Panc1 (cell line): Measurements from ENCODE around the gene CSTF1. TPM values are rescaled to one million over a fixed set of nuclear protein-coding genes. Genes with fewer than 3 reads are reported as not detected.

Experiments
- ATAC-seq: fragments of 200-7000 bp; cut with Tn5 transposase; 2 replicates; pipeline ENCODE4 v1.9.1; 2020; ENCODE audit warnings: mild to moderate bottlenecking, moderate library complexity
- BruUV-seq: library from RNA; stranded (reverse); fragments of 400-500 nt; replicated peaks from 2 replicates; lab custom pipeline; 2021; lab: Mats Ljungman, UMichigan
- CTCF ChIA-PET: fragments of 300-600 bp; sonication (Branson Sonifier 250); formaldehyde crosslinking; loops from one replicate; lab custom pipeline; 2022; ENCODE audit warnings: antibody characterized with exemption; lab: Charles Lee
- POLR2A ChIA-PET: fragments of 300-600 bp; sonication (Branson Sonifier 250); formaldehyde crosslinking; loops from one replicate; lab custom pipeline; 2022; ENCODE audit warnings: antibody characterized with exemption; lab: Charles Lee
- DNase-seq: peaks from one replicate; pipeline ENCODE4 v3.0.0-alpha.2; 2010; ENCODE audit warnings: low read depth, low spot score
- H3K27ac ChIP-seq: 2 replicates; pipeline ENCODE4 v1.5.1; 2011; ENCODE audit warnings: mild to moderate bottlenecking, low read length, inconsistent platforms
- H3K27me3 ChIP-seq: fragments of 200-500 bp; sonication (Bioruptor generic); 2 replicates; pipeline ENCODE4 v1.6.0; 2014; ENCODE audit warnings: low read length, inconsistent platforms; ENCODE audit not compliant: control insufficient read depth, insufficient read depth
- H3K36me3 ChIP-seq: fragments of 200-500 bp; sonication (Bioruptor generic); 2 replicates; pipeline ENCODE4 v1.5.1; 2014; ENCODE audit warnings: inconsistent platforms, mild to moderate bottlenecking, low read length, moderate library complexity; ENCODE audit not compliant: control insufficient read depth, insufficient read depth
- H3K4me1 ChIP-seq: 2 replicates; pipeline ENCODE4 v1.5.1; 2011; ENCODE audit warnings: inconsistent platforms, mild to moderate bottlenecking, low read length, moderate library complexity; ENCODE audit not compliant: control insufficient read depth, insufficient read depth
- H3K4me3 ChIP-seq, 2 experiments: 2 replicates each; pipeline ENCODE4 v1.5.1; 2011 to 2012; ENCODE audit warnings: low read depth in 2 of 2, low read length in 2 of 2, mild to moderate bottlenecking in 2 of 2, inconsistent platforms in 1 of 2, moderate library complexity in 1 of 2
- H3K9me3 ChIP-seq: fragments of 200-500 bp; sonication (Bioruptor generic); 2 replicates; pipeline ENCODE4 v1.5.1; 2014; ENCODE audit warnings: low read depth, mild to moderate bottlenecking, inconsistent platforms, low read length, moderate library complexity; ENCODE audit not compliant: control insufficient read depth, insufficient read depth
- POLR2AphosphoS5 ChIP-seq: IDR thresholded peaks from 2 replicates; pipeline ENCODE4 v1.6.1; 2012; ENCODE audit warnings: mild to moderate bottlenecking, low read depth, low read length, moderate library complexity
- SIN3A ChIP-seq: IDR thresholded peaks from 2 replicates; pipeline ENCODE4 v1.6.1; 2012; ENCODE audit warnings: low read depth, mild to moderate bottlenecking, low read length, moderate library complexity, borderline replicate concordance; ENCODE audit not compliant: insufficient read depth
- TCF7L2 ChIP-seq: IDR thresholded peaks from 2 replicates; pipeline ENCODE4 v1.6.1; 2011; ENCODE audit warnings: mild to moderate bottlenecking, low read depth, low read length, inconsistent platforms
- in situ Hi-C: cut with HindIII; loops from 2 replicates; pipeline ENCODE4 v1.10.0; 2016; ENCODE audit warnings: low sequenced_read_pairs, low pct_unique_long_range_greater_than_20kb
- intact Hi-C: fragments of 100-400 bp; cut with micrococcal nuclease; formaldehyde crosslinking; loops from one replicate; pipeline ENCODE4 v1.10.0; 2022; ENCODE audit not compliant: unreplicated experiment
- total RNA-seq: library from RNA; stranded (reverse); gene quantifications from one replicate; pipeline ENCODE4 v1.2.1, GENCODE V29; 2021; ENCODE audit not compliant: unreplicated experiment
- TF ChIP-seq, protein P1 (sequence below): fragments of 450-650 bp; IDR thresholded peaks from 2 replicates; pipeline ENCODE4 v1.5.1; 2017; ENCODE audit warnings: mild to moderate bottlenecking
- TF ChIP-seq, protein P2 (sequence below), 2 experiments: IDR thresholded peaks; 2 replicates each; pipeline ENCODE4 v1.6.1; 2011 to 2012; ENCODE audit warnings: low read depth in 2 of 2, control low read depth in 1 of 2, low read length in 1 of 2, mild to moderate bottlenecking in 1 of 2, moderate library complexity in 1 of 2; ENCODE audit not compliant: insufficient read depth in 1 of 2

Gene CSTF1
- total RNA-seq, 1 experiment from 2014 or later, result 46.3 TPM

DNA sequence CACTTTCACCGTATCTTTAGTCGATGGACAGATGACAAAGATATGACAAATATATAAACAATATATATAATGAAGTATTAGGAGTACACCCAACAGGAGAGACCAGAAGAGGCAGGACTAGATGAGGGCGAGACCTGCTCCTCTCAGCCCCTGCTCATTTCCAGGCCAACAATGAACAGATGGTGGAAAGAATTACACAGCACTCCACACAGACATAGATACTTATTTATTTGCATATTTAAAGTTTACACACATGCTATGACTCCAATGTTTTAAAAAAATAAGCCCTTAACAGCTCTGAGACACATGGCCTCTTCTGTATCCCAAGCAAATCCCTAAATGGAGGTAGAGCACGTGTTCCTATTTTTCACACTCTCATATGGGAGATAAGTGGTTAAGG is 23.3 kb upstream of the CSTF1 start:
- no peak for ATAC-seq

DNA sequence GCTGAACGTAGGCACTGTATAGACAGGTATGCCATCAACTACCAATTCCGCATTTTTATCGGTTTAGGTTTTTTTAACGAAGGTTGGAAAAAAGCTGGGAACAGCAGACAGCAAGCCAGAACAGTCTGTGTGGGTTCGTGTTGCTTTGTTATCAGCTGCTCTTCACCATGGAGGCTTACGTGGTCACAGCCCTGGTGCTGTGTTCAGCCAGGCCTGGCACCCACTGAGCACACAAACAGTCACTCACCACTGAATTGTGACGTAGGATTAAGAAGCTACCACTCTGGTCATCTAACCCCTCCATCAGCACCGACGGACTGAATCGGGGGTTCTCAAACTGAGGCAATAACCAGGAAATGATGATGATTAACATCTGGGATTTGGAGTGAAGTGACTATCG is 20.5 kb upstream of the CSTF1 start:
- intact Hi-C loops (no loop called here), in situ Hi-C loops (no loop called here)
- CTCF ChIA-PET, result no interaction called here
- BruUV-seq, result no TSS peak
- no peak overlapping the region for H3K4me3 ChIP-seq
- no peak overlapping the region for H3K27ac ChIP-seq
- POLR2A ChIA-PET, result no interaction called here
- H3K36me3 ChIP-seq, result peaks cover 38% of the 10 kb centered on the region
- DNase-seq (no peak), ATAC-seq (no peak)
- TF ChIP-seq POLR2AphosphoS5 (no peak), TCF7L2 (no peak), SIN3A (no peak)
- TF ChIP-seq, protein P1, sequence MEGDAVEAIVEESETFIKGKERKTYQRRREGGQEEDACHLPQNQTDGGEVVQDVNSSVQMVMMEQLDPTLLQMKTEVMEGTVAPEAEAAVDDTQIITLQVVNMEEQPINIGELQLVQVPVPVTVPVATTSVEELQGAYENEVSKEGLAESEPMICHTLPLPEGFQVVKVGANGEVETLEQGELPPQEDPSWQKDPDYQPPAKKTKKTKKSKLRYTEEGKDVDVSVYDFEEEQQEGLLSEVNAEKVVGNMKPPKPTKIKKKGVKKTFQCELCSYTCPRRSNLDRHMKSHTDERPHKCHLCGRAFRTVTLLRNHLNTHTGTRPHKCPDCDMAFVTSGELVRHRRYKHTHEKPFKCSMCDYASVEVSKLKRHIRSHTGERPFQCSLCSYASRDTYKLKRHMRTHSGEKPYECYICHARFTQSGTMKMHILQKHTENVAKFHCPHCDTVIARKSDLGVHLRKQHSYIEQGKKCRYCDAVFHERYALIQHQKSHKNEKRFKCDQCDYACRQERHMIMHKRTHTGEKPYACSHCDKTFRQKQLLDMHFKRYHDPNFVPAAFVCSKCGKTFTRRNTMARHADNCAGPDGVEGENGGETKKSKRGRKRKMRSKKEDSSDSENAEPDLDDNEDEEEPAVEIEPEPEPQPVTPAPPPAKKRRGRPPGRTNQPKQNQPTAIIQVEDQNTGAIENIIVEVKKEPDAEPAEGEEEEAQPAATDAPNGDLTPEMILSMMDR, result no peak
- TF ChIP-seq, protein P2, sequence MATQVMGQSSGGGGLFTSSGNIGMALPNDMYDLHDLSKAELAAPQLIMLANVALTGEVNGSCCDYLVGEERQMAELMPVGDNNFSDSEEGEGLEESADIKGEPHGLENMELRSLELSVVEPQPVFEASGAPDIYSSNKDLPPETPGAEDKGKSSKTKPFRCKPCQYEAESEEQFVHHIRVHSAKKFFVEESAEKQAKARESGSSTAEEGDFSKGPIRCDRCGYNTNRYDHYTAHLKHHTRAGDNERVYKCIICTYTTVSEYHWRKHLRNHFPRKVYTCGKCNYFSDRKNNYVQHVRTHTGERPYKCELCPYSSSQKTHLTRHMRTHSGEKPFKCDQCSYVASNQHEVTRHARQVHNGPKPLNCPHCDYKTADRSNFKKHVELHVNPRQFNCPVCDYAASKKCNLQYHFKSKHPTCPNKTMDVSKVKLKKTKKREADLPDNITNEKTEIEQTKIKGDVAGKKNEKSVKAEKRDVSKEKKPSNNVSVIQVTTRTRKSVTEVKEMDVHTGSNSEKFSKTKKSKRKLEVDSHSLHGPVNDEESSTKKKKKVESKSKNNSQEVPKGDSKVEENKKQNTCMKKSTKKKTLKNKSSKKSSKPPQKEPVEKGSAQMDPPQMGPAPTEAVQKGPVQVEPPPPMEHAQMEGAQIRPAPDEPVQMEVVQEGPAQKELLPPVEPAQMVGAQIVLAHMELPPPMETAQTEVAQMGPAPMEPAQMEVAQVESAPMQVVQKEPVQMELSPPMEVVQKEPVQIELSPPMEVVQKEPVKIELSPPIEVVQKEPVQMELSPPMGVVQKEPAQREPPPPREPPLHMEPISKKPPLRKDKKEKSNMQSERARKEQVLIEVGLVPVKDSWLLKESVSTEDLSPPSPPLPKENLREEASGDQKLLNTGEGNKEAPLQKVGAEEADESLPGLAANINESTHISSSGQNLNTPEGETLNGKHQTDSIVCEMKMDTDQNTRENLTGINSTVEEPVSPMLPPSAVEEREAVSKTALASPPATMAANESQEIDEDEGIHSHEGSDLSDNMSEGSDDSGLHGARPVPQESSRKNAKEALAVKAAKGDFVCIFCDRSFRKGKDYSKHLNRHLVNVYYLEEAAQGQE (IDR thresholded peaks at IDR 0.05; ENCODE audit: insufficient read depth in 1 of 2, low read depth in 2 of 2, low read length in 1 of 2), result no peak
- no peaks in the 10 kb centered on the region for H3K9me3 ChIP-seq
- no peaks in the 10 kb centered on the region for H3K27me3 ChIP-seq
- H3K4me1 ChIP-seq, result no peaks in the 10 kb centered on the region

More for the DNA sequence above, 23.3 kb upstream of the CSTF1 start:
- Histone ChIP-seq H3K27me3 (no peaks in the 10 kb centered on the region), H3K27ac (no peak overlapping the region), H3K4me3 (no peak overlapping the region), H3K36me3 (peaks cover 26% of the 10 kb centered on the region), H3K4me1 (no peaks in the 10 kb centered on the region), H3K9me3 (no peaks in the 10 kb centered on the region)
- intact Hi-C loops, result no loop called here
- no TSS peak for BruUV-seq
- in situ Hi-C loops, result no loop called here
- POLR2A ChIA-PET, result no interaction called here
- TF ChIP-seq TCF7L2 (no peak), SIN3A (no peak), POLR2AphosphoS5 (no peak)
- TF ChIP-seq, protein P2 (IDR thresholded peaks at IDR 0.05; ENCODE audit: insufficient read depth in 1 of 2, low read depth in 2 of 2, low read length in 1 of 2), result no peak
- TF ChIP-seq, protein P1, result no peak
- CTCF ChIA-PET, result no interaction called here
- DNase-seq, result no peak
